Esophagus muscularis mucosa (tissue), 3 donors: ENCODE results near the gene ETDC.
"Not testable (repeated sequence)": the region's sequence is repeated elsewhere in the genome, so short reads cannot be mapped to it uniquely, and the experiment has no call there.

Experiments used
- POLR2A ChIP-seq: fragments of 450-650 bp; IDR thresholded peaks from one replicate; pipeline ENCODE4 v1.6.1; 2017; ENCODE audit warnings: antibody characterized with exemption, moderate library complexity, mild to moderate bottlenecking, low read depth
- TF ChIP-seq, protein P1 (sequence below), 3 experiments: fragments of 200-600 bp in 2 of 3; fragments of 450-650 bp in 1 of 3; sonication (generic) in 2 of 3; IDR thresholded peaks; one replicate each; pipeline ENCODE4 v1.5.1; 2017 to 2019; ENCODE audit warnings: antibody characterized with exemption in 3 of 3, mild to moderate bottlenecking in 2 of 3, moderate library complexity in 1 of 3

DNA sequence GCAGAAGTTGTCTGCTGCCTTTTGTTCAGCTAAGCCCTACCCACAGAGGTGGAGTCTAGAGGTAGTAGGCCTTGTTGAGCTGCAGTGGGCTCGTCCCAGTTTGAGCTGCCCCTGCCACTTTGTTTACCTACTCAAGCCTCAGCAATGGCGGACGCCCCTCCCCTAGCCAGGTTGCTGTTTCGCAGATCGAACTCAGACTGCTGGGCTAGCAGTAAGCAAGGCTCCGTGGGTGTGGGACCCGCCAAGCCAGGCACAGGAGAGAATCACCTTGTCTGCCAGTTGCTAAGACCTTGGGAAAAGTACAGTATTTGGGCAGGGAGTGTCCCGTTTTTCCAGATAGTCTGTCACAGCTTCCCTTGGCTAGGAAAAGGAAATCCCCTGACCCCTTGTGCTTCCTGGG, 45.9 kb upstream of the ETDC start:
- TF ChIP-seq, protein P1, sequence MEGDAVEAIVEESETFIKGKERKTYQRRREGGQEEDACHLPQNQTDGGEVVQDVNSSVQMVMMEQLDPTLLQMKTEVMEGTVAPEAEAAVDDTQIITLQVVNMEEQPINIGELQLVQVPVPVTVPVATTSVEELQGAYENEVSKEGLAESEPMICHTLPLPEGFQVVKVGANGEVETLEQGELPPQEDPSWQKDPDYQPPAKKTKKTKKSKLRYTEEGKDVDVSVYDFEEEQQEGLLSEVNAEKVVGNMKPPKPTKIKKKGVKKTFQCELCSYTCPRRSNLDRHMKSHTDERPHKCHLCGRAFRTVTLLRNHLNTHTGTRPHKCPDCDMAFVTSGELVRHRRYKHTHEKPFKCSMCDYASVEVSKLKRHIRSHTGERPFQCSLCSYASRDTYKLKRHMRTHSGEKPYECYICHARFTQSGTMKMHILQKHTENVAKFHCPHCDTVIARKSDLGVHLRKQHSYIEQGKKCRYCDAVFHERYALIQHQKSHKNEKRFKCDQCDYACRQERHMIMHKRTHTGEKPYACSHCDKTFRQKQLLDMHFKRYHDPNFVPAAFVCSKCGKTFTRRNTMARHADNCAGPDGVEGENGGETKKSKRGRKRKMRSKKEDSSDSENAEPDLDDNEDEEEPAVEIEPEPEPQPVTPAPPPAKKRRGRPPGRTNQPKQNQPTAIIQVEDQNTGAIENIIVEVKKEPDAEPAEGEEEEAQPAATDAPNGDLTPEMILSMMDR (IDR thresholded peaks at IDR 0.05) = not testable (repeated sequence)
- TF ChIP-seq POLR2A = not testable (repeated sequence)
